ENCODE data around the gene PSMB5.

- TF ChIP-seq CTCF (IDR thresholded peaks at IDR 0.05; ENCODE audit: low read depth, low read length, missing input control) (no peak), MAX (IDR thresholded peaks at IDR 0.05) (no peak), JUND (IDR thresholded peaks at IDR 0.05) (no peak), SP1 (IDR thresholded peaks at IDR 0.05) (no peak)
These were observed 20.4 kb upstream of the PSMB5 start for GRCh38 chr14:23055147-23055550.
